Stimulated activated CD8-positive, alpha-beta memory T cell treated with anti-CD3 and anti-CD28 coated beads, Interleukin-7, amount 100 ng/mL, for 4 hours (primary cell): ENCODE measurements around the gene NPHP1.
"Not testable (repeated sequence)": the region's sequence is repeated elsewhere in the genome, so short reads cannot be mapped to it uniquely, and the experiment has no call there.

Source experiments
- DNase-seq, 2 donors: peaks; one replicate each; pipeline ENCODE4 v3.0.0-alpha.2; 2020; ENCODE audit warnings: low read depth in 2 of 2

Gene NPHP1

GRCh38 chr2:110104025-110104771, 100.6 kb downstream of the NPHP1 start:
- no peak for DNase-seq

DNA sequence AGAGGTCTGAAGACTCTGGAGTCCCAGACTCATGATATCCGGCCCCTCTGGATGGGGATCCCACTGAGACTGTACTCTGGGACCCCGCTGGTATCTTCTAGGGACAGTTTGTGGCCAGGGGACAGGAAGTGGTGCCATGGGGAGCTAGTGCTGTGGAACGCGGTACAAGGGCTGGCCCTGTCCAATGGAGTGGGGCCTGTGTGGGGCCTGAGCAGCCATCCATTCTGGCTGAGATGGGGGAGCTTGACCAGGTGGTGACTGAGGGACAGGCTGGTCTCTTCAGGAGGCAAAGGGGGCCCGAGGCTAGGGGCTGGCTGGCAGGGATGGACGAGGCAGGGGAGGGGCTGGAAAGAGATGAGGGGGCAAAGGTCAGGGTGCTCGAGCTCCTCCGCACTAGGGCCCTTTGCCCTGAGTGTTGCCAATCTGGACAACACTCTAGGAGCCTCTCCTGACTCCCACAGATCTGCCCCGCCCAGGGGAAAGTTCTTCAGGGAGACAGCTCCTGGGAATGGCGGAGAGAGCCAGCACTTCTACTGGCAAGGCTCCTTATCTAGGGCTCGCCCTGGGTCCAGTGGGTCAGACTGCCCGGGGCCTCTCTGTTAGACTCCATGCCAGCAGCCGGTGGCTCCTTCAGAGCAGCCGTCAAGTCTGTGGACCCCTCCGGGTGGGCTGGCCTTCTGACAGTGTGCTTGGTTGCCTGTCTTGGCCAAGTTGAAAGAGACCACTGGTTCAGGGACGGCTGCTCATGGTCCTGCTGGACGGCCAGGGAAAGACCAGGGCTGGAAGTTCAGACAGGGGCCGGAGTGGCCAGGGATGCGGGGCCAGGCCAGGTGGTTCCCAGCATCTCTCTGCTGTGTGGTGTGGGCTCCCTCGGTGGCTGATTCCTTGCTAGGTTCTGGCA, 101.5 kb downstream of the NPHP1 start:
- no peak for DNase-seq

DNA sequence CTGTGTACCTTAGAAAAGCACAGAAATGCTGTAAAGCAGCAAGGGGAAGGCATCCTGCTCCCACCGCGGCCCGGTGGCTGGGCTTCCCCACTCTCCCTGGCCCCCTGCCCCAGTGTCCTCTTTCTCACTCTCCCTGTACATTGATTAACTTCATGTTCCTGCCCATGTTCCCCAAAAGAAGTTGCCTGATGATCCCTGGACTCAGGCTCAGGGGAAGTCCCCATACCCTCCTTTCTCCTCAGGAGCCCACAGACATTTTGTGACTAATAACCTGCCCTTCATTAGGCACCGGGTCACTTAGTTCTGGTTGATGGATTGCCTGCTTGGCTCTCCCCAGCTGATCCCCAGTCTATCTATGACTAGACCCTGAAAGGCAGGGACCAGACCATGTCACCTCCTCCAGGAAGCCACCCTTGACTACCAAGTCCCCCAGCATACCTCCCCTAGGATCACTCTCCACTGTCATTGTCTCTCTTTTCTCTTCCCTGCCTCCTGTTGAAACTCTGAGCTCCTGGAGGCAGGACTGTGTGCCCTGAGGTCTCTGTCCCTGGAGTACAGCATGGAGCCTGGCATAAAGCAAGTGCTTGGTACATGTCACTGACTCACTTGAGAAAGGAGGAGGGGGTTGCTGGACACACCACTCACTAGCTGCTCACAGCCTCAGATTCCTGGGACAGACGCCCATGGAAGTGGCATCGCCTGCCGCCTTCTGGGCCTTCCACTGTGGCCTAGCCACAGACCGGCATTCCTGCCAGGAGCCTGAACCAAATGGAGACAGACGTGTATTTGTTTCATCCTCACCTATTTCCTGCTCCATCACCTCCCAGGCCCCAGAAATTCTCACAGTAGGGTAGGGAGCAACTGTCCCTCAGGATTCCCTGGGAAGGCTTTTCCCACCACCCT, 102.7 kb downstream of the NPHP1 start:
- no peak for DNase-seq

DNA sequence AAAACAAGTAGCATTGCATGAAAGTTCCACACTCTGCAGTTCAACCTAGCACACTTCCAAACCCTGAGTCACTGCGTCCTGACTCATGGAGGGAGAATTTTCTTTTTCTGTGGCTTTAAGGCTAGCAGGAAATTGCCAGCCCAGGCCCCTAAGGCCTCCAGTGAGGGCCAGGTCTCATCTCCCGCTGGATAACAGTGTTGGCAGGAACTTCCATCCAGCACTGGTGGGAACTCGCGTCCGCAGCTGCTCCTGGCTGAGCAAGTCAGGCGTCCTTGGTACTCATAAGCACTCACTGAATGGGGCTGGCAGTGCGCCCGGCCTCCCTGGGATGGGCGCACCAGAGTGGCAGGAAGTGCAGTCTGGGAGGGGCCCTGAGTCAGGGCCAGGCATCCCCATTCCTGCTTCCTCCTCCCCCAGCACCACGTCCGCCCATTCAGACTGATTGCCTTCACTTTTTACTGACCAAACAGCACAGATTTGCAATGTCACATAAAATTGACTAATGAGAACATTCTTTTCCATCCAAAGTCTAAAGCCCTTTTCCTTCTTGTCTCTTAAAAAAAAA, 103.5 kb downstream of the NPHP1 start:
- DNase-seq = no peak

DNA sequence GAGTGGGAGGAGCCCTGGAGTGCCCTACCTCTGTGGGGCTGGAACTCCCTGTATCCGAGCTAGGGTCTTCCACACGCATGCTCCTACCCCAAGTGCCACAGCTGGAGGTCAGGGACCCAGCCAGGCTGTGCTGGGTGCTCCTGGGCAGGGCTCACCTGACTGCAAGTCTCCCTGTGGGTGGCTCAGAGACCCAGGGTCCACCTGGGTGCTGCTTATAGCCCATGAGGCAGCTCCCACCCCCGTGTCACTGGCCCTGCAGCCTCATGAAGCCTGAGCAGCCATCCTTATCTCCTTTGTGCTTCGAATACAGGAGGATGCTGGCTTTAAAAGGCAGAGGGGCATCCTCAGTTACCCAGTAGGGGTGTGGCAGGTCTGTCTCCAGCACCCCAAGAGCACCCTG, 103.9 kb downstream of the NPHP1 start:
- DNase-seq = not testable (repeated sequence)

GRCh38 chr2:110100480-110100879, 104.3 kb downstream of the NPHP1 start:
- DNase-seq = no peak

DNA sequence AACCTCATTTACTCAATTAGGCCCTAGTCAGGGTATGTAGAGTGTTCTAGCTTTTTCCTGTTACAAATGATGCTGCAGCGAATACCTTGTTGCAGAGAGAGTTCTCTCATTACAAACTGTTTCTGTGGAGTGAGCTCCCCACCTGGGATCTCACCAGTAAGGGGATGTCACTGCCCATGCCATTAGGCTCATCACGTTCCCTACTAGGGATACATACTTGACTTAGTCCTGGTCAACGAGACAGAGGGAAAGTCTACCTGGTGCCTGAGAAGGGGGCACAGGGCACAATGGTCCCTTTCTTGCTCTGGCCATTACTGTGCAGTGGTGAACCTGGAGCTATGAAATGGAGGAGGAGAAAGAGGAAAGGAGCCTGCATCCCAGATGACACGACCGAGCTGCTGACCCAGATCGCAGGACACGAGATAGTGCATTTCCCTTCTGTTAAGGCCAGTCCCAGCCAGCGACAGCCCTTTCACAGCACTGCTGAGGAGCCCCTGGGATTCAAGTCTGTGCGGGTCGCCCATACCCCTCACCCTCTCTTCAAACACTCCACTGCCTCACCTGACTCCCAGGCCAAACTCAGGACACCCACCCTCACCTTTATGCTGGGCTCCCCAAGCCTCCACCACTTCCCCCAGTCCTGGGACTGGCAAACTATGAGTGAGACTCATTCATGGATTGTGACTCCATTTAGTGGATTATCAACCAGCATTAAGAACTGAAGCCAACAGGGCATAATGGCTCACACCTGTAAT, 105.2 kb downstream of the NPHP1 start:
- DNase-seq = no peak

DNA sequence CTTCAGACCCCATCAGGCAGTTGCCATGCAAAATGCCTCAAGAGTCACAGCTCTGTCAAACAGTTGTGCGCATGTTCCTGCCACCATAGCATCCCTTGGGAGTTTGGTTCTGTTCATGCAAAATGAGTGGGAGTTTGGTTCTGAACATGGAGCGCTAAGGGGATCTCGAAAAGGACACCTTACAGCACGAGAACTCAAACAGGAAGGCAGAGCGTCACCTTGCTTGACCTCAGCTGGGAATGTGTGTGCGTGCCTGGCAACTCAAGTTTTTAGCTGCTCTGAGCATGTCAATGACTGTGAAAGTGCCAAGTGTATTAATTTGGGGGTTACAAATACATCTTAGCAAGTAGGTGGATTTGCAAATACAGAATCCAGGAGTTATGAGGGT, 105.8 kb downstream of the NPHP1 start:
- DNase-seq = no peak

DNA sequence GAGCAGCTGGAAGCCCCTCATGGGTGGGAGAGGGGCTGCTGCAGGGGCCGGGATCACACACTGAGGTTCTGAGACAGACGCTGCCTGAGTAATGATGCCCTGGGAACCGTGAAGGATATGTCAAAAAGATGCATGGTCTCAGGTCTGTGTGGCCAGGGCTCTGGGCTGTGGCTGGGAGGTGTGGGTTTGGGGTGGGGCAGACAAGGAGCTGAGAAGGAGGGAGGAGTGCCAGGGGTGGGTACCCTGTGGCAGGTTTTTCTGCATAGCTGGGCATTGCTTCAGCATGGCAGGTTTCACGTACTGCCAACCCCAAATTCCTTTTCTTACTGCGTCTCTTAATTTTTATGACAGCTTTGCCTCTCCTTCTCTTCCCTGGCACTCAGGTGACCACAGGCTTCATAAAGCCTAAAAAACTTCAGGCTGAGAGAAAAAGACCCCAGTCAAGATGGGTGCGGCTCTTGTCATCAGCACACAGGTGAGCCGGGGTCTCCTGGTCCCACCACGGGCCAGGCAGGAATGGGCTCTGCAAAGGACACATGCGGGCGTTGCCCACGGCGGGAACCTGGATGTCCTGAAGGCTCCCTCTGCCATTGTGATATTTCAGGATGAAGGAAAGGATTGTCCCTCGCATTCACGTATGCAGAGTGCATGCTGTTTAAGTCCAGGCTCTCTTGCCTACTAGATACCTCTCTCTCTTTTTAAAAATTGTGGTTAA, 107.2 kb downstream of the NPHP1 start:
- DNase-seq = no peak

- DNase-seq = no peak
Observed at GRCh38 chr2:110095994-110096633, 108.7 kb downstream of the NPHP1 start.

GRCh38 chr2:110094884-110095534, 109.8 kb downstream of the NPHP1 start:
- not testable (repeated sequence) for DNase-seq

- not testable (repeated sequence) for DNase-seq
Observed at GRCh38 chr2:110093924-110094323, 110.9 kb downstream of the NPHP1 start.

GRCh38 chr2:110090164-110090563, 114.6 kb downstream of the NPHP1 start:
- DNase-seq = not testable (repeated sequence)

DNA sequence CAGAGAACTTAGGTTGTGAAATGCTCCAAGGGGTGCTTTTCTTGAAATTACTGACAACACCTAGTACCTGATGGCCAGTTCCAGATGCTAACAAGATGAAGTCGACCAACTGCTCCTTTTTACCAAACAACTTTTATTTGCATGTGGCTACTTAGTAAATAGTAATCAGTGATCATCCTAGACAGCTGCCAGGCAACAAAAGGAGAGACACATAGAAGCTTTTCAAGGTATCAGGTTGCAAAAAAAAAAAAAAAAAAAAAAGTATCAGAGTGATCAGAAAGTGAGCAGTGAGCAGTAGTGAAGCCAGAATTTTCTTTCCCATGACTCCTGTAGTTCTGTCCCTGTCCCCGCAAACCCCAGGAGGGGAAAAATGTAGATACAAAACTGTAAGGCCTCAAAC, 121.1 kb downstream of the NPHP1 start:
- DNase-seq = not testable (repeated sequence)

GRCh38 chr2:110083162-110083561, 121.7 kb downstream of the NPHP1 start:
- not testable (repeated sequence) for DNase-seq

DNA sequence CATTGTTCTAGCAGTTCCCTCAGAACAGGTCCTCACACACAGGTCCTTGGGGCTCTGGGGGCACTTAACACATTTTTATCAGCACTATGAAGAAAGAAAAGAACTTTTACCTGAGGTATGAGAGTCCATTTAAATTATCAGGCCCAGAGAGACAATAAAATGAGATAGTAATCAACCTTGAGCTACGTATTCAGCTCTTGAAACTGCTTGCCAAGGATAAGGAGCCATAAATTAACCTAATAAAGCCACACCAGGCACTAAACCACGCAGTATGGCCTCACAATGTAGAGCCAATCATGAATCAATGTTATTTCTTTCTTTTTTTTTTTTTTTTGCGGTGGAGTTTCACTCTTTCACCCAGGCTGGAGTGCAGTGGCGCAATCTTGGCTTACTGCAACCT, 126.7 kb downstream of the NPHP1 start:
- DNase-seq = not testable (repeated sequence)

- DNase-seq = not testable (repeated sequence)
Observed at GRCh38 chr2:110075896-110076295, 128.9 kb downstream of the NPHP1 start.
